Renal cortex interstitium (tissue), 11 donors: ENCODE measurements around the gene ETNK2. TPM values are rescaled to one million over a fixed set of nuclear protein-coding genes. Genes with fewer than 3 reads are reported as not detected.

ENCODE experiments used
- DNase-seq, 11 donors: peaks; one replicate each; pipeline ENCODE4 v3.0.0-alpha.2; 2013; ENCODE audit warnings: low read depth in 9 of 11, low spot score in 4 of 11; ENCODE audit errors: extremely low read depth in 1 of 11
- polyA plus RNA-seq, 3 donors: library from polyadenylated mRNA; unstranded; fragments of 120-200 nt; gene quantifications; one replicate each; pipeline ENCODE4 v1.2.1, GENCODE V29; 2013; ENCODE audit not compliant: insufficient read length in 3 of 3

The ETNK2 gene
- polyA plus RNA-seq, 3 donors, result 22.8 to 28.2 (median 23.5) TPM

DNA sequence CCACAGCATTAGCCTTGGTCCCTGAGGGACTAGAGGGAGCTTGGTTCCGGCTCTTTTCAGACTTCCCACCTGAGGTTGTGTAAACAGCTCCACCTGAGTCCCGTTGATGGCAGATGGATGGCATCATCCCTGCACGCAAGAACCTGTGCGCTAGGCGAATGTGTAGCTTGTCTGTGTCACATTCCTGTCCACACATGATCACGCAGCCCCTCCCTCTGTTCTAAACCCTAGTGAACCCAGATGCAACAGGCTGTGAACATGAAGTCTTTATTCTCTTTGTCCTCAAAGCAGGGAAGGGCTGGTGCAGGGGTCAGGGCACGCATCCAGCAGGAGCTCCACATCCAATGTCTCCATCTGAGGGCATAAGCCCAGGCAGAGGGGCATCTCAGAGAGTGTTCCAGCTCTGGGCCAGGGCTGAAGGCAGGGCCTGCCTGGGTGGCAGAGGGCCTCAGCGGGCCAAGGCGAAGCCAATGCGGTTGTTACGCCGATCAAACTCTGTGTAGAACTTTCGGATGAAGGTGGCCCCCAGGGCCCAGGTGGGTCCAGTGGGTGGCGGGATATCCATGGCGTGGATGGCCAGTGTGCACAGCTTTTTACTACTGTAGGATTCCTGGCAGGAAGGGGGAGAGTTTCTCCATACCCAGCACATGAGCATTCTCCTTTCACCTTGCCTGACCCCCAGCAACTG lies 2.9 kb upstream of the ETNK2 start:
- DNase-seq, result no peak

DNA sequence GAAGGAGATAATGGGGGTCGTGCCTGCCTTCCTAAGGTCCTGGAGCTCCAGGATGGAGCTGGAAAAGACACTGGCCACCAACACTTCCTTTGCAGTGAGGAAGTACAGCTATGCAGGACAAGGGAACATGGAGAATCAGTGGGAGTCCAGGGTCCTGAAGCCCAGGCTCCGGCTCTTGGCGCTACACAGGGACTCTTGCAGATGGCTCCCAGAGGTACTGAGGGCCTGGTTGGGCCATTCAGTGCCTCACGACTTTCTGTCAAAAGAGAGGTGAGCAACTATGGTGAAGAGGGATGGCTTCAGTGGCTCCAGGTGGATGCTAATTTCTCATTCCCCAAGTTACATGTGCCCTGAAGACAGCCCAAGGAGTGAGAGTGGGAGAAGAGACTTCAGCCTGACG lies 1.8 kb upstream of the ETNK2 start:
- no peak for DNase-seq

DNA sequence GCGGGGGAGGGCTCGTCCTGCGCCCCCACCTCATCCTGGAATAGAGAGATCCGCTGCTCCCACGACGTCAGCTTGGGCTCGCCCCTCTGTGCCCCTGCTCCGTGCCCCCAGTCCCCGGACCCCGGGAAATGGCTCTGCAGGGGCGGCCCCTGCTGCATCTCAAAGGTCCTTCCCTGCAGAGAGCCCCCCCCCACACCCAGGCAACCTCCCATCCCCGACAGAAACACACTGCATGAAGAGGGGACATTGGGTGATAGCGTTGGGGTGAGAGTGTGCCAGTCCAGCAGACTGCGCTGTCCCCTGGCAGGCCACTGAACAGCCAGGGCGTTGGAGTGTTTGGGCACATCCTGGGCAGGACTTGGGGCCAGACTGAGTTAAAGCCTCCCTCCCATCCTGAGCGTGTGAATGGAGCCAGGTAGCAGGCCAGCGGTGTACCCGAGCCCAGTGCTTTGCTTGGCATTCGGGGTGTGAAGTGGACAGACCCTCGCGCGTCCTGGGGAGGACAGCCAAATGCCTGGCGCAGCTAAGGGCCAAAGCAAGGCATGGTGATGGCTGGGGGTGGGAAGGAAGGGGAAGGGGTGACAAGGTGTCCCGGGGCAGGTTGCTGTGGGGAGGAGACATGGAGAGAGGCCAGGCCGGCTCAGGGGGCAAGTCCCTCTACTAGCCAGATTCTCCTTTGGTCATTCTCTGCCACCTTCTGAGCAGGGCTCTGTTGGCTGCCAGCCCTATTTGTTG lies 633 bp upstream of the ETNK2 start:
- DNase-seq, result no peak

DNA sequence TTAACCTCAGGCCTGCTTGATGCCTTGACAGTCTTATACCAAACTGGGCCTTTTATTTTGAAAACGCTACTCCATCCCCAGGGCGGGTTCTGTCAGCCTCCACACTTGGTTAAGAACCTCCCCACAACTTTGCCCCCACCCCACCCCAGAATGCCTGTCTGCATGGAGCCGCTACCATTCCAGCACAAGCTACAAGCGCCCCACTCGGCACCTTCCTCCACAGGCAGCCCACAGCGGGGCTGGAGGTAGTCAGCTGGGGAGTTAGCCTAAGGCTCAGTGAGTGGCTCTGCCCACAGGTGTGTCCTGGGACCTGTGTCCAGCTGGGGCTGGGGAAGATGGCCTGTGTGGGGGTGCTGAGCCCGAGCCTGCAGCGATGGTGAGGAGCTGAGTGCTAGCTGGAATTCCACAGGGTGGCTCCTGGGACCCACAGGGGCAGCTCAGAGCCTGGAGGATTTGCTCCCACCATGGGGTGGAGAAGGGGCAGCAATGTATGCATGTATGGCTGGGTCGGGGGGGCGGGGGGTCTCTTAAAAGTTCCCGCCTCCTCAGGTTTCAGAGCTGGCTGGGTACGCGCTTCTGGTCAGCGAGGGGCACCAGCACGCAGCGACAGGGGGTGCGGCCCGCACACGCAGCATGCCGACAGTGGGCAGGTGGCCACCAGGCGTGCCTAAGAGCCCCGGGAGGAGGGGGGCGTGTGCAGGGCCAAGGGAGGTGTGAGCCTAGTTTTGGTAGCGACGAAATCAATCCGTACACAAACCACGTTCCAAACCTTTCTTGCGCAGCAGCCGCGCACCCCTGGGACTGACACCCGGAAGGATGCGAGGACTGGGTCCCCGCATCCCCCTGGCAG lies 917 bp downstream of the ETNK2 start:
- DNase-seq, result no peak

DNA sequence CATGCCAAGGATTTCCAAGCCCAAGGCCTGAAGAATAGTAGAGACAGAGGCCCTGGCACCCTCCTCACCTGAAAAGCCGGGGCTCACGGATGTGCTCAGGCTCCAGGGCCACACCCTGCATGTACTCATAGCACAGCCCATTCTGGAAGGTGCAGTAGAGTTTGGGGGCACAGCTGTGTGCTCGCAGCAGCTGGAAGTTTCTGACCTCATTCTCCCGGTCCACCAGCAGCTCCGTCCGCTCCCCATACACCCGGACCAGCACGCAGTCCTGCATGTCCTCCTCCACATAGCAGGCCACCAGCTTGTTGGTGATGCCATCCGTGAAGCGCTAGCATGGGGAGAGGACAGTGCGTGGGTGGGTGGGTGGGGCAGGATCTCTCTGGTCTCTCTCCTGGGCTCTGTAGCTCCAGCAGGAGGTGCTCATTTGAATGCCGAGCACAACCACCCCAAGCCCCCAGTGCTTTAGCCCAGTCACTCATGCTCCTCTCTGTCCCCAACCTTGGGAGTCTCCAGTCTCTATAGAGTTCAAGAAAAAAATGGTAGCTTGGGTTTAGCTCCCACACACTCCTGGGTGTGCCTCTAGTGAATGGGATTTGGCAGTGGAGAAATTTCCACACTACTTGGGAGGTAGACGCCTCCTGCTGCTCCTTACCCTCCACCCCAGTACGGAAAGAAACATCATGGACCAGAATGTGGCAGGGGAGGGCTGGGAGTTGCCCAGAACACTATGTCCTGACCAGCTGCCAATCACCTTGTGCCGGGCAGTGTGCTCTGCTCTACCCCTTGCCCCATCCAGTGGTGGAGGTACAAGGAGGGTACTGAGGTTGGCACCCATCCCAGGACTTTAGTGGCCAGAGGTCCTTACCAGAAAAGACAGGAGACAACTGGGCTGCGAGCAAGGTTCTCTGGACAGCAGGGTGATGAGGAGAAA lies 1.9 kb downstream of the ETNK2 start:
- DNase-seq, result no peak

DNA sequence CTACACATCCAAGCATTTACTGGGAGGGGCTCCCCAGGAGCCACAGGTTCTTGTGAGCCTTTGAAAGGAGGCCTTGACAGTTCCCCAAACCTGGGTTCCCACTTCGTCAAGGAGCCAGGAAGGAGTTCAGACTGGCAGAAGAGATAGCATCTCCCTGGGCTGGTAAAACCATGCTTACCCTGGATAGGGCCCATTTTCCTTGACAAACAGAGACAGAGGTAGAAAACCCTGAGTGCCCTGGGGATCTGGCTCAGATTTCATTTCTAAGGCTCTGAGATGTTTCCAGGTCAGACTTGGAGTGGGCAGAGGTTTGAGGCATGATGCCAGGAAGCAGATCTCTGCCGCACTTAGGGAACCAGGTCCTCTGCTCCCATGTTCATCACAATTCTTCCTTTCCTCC lies 2.7 kb downstream of the ETNK2 start:
- no peak for DNase-seq

DNA sequence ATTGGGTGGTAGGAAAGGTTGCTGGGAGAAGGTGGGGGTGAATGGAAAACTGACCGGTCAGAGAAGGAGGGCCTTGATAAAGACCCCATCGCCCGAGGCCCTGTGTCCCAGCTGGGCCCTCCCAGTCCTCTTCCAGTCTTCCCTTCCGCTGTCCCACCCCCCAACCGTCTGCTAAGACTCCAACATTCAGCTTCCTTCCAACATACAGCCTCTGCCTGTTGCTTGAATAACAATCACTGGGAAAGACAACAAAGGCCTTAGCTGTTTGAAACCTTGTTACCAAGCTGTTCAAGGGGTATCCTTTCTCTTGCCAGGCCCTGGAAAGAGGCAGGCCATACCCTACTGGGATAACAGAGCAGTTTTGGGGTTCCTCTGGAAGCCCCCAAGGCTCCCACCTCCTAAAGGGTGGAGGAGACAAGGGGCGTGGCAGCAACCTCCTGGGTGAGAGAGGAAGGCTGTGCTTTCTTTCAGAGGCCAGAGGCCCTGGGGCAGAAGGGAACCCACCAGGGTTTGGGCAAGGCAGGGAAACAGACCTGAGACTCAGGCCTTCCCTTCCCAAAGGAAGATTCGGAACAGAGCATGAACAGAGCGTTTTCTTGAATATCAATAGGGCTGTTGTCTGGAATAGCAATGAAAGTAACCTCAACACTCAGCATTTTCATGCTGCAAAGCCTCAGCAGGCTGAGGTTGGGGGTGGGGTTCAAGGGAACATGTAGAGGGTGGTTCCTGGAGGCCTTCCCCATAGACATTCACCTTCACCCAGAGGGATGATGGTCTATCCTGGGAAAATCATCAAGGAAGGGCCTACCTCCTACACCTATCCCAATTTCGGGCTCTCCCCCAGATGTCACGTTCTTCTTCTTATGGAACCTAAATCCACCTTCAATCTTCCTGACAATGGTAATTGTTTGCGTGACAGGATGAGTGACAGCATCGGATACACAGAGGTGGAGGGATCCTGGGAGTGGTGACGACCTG lies 4.1 kb downstream of the ETNK2 start:
- no peak for DNase-seq

DNA sequence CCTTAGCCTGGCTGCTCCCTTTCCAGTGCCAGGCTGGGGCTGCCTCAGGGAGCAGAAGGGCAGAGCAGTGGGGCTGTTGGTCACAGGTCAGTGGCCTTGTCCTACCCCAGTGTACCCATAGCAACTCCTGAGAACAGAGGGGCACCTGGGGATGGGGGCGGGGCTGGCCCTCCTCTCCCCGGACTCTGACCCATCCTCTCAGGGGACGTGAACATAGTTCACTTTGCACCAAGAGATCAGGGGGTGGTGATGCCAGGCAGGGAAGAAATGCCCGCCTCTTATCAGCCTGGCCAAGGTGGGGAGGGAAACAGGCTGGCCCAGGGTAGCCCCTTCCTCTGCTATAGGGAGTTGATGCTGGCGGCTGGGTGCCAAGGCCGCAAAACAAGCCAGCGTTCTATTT lies 4.9 kb downstream of the ETNK2 start:
- no peak for DNase-seq

DNA sequence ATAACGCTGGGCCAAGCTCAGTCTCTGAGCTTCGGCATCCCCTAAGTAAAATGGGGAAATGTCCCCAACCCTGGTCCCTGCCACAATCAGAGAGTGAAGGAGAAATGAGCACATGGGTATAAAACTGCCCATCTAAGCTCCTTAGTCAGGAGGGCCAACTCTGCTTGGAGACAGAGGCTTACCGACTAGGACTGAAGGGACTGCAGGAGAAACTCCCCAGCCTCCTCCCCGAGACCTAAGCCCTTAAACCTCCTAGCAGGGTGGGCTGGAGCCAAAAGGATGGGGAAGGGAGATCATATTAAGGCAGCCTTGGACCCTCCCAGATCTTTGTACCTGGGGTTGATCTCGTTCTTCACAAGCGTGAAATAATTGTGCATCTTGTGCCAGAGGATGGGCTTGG lies 5.5 kb downstream of the ETNK2 start:
- no peak for DNase-seq

DNA sequence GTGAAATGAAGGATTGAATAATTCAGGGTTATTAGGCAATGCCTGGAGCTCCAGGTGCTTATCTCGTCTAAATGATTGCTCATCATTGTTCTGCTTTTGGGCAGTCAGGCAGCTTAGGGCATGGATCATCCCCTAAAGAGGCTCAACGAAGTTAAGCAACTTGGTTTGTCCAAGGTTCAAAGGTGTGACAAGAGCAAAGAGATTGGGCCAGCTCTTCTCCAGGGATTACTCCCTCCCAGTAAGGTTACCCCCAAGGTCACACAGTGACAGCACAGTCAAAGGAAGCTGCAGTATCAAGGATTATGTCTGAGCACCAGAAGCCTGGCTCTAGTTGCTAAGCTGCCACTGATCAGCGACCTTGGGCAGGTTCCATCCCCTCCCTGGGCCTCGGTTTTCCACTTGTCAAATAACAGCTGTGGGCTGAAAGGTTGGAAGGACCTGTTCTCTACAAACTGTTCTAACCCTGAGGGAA lies 6.8 kb downstream of the ETNK2 start:
- no peak for DNase-seq

DNA sequence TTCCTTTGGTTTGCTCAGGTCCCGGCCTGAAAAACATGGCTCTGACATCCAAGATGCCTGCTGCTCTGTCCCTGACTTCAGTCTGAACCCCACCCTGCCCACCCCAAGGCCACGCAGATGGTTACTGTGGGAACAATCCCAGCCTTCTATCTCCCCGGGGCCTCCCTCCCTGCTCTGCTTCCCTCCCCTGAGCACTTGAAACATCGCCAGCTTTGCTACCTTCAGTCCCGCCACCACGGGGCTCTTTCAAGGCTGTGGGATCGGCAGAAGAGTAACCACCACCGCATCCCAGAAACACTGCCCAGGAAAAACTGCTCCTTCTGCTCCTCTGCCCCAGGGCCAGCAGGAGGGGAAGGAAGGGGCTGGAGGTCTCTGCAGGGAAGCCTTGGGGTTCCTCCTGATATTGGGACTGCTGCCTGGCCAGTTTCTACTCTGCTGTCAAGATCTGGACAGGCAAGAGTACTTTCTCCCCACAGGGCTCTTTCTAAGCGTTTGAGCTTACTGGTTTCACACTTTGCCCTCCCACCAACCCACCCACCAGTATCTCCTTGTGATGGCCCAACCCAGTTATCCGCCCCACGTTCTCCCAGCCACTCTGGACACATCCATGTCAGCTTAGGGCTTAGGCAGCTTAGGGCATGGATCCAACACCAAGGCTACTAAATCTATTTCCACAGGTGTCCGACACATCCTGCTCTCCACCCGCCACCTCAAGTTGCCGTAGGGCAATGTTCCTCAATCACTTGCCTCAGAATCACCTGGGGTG lies 8.4 kb downstream of the ETNK2 start:
- DNase-seq, result no peak

DNA sequence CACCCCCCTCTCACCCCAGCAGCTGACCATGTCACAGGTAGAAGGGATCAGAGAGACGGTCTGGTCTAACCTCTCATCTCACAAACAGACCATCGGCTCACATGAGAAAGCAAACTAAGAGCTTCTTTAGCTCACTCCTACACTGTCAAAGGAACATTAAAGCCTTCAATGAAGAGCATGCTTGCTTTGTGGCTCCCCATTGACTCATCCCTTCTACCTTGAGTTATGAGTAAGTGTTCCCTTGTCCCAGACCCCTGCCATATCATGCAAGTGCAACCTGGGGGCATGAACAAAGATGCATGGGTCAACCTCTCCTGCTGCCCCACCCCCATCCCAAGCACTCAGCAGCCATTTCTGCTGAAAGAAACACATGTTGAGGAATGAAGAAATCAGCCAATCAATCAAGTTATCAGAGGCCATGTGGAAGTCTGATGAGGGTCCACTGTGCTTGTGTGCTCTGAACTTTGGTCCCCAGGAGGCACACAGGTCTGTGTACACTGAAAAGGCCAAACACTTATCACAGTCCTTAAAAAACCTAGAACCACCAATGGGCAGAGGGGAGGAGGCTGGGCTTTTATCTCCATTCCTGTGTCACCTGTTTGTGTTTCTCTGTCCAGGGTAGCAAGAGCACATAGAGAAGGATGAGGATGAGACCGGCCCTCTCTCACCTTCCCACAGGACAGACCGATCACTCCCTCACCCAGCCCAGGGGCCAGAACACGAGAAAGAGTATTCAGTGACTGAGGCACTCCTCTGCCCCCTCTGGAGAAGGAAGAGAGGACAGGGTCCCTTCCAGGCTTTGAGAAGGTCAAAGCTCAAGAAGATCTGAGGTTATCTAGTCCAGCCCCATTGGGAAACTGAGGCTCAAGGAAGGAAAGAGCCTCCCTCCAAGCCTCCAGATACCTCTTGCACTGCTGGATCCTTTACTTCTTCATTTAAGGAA lies 9.5 kb downstream of the ETNK2 start:
- DNase-seq, result no peak

DNA sequence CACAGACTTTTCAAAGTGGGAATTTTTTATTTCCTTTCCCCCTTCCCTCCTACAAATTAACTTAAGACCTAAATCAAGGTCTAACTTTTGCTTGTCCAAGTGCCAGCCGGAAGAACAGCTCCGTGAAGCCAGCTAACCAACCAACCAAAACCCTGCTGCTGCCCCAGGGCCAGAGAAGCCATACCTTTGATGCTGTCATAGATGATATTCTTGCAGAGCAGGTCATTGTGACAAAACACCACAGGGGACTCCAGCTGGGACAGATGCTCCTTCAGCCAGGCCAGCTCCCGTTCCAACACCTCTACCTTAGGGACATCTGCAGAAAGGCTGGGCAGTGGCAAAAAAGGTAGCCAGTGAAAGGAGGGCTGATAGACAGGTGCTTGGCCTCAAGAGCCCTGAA lies 10.7 kb downstream of the ETNK2 start:
- no peak for DNase-seq

DNA sequence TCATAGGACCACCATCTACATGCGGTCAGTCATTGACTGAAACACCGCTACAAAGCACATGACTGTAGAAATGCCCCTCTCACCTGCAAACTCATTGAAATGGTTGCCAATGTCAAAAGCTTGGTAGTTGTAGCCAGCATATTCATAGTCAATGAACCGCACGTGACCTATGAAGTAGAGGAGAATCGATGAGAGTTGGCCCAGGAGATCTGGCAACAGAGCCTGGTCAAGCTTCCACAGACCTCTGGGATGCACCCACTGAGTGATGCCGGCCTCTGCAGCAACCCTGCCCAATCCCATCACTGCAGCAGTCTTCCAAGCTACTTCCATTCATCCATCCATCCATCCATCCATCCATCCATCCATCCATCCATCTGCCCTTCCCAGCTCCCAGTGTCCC lies 11.9 kb downstream of the ETNK2 start:
- no peak for DNase-seq

DNA sequence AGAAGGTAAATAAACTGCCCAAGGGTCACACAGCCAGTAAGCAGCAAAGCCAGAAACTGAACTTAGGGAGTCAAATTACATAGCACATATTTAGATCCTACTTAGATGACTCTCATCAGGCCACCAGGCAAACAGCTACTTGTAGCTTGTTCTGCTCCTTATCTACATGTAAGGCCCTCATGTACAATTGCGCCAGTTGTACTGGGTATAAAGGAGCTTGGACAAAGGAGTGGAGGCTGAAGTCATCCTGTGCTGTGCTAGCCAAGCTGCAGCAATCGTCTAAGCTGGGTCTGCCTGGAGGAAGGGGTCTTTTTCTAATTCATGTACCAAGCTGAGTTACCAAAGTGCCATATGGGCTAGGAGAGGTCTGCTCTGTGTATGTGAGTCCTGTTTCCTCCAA lies 12.8 kb downstream of the ETNK2 start:
- DNase-seq, result no peak

DNA sequence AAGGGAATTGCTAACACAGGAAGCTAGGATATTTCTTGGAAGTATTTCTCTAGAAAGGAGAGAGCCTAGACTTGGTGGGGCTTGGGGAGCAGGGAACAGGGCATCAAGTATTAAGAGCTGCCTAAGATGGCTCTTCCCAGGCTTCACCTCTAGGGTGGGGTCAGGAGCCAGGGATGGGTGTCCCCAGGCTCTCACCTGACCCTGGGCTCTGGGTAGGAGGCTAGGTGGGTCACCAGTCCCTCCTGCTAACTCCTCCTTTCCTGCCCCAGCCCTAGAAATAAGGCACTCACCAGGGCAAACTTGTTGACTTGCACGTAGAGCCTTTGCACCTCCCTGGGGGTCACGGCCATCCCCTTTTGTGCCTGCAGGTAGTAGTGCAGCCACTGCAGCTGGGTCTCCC lies 15.0 kb downstream of the ETNK2 start:
- DNase-seq, result no peak
